GM19372 (cell line): ENCODE data around the gene ERLEC1.
"Not testable (repeated sequence)": the region's sequence is repeated elsewhere in the genome, so short reads cannot be mapped to it uniquely, and the experiment has no call there.

Source experiments
- ATAC-seq: cut with Tn5 transposase; IDR thresholded peaks from one replicate; pipeline ENCODE4 v1.9.1; 2021; ENCODE audit warnings: mild to moderate bottlenecking, low read depth, moderate library complexity; ENCODE audit not compliant: unreplicated experiment

The ERLEC1 gene

GRCh38 chr2:53786705-53787613 lies at the start of gene ERLEC1, which contains the start of gene ASB3:
TSS of gene ERLEC1 (plus strand) at chr2:53787044. CDS start at chr2:53787211, 167 bp downstream.
TSS of gene ASB3 (minus strand) at chr2:53786953. CDS start at chr2:53765572, 21,381 bp downstream.
- peak; percentile 93 for ATAC-seq

GRCh38 chr2:53737091-53737490 lies 49.8 kb upstream of the ERLEC1 start:
- no peak for ATAC-seq

- ATAC-seq = no peak
Measured at GRCh38 chr2:53739032-53739431, 47.8 kb upstream of the ERLEC1 start.

- no peak for ATAC-seq
Measured at GRCh38 chr2:53740170-53740569, 46.7 kb upstream of the ERLEC1 start.

GRCh38 chr2:53744395-53745065 lies 42.3 kb upstream of the ERLEC1 start:
- ATAC-seq = no peak

- ATAC-seq = no peak
Measured at GRCh38 chr2:53750041-53750768, 36.6 kb upstream of the ERLEC1 start.

GRCh38 chr2:53751728-53752127 lies 35.1 kb upstream of the ERLEC1 start:
- peak; percentile 72 for ATAC-seq

- no peak for ATAC-seq
Measured at GRCh38 chr2:53752385-53752784, 34.5 kb upstream of the ERLEC1 start.

GRCh38 chr2:53753041-53753440 lies 33.8 kb upstream of the ERLEC1 start:
- ATAC-seq = no peak

GRCh38 chr2:53755121-53755520 lies 31.7 kb upstream of the ERLEC1 start:
- no peak for ATAC-seq

- no peak for ATAC-seq
Measured at GRCh38 chr2:53756644-53757043, 30.2 kb upstream of the ERLEC1 start.

- not testable (repeated sequence) for ATAC-seq
Measured at GRCh38 chr2:53757206-53757605, 29.6 kb upstream of the ERLEC1 start.

- ATAC-seq = no peak
Measured at GRCh38 chr2:53765767-53766166, 21.1 kb upstream of the ERLEC1 start.

- peak; percentile 91 for ATAC-seq
Measured at GRCh38 chr2:53767405-53768241, 19.2 kb upstream of the ERLEC1 start, which contains the start of gene CHAC2. TSS of gene CHAC2 (plus strand) at chr2:53767804. CDS start at chr2:53767887, 83 bp downstream.

- peak; percentile 42 for ATAC-seq
Measured at GRCh38 chr2:53768242-53768542, 18.7 kb upstream of the ERLEC1 start.

- no peak for ATAC-seq
Measured at GRCh38 chr2:53769318-53769945, 17.4 kb upstream of the ERLEC1 start.

- ATAC-seq = no peak
Measured at GRCh38 chr2:53770264-53770663, 16.6 kb upstream of the ERLEC1 start.

GRCh38 chr2:53777134-53777533 lies 9.7 kb upstream of the ERLEC1 start:
- no peak for ATAC-seq

GRCh38 chr2:53778536-53779162 lies 8.2 kb upstream of the ERLEC1 start:
- ATAC-seq = no peak
